GM19452 (cell line): ENCODE data around the gene WDR6.

ENCODE experiments used
- ATAC-seq: cut with Tn5 transposase; IDR thresholded peaks from one replicate; pipeline ENCODE4 v1.9.1; 2021; ENCODE audit not compliant: unreplicated experiment

Gene WDR6

DNA sequence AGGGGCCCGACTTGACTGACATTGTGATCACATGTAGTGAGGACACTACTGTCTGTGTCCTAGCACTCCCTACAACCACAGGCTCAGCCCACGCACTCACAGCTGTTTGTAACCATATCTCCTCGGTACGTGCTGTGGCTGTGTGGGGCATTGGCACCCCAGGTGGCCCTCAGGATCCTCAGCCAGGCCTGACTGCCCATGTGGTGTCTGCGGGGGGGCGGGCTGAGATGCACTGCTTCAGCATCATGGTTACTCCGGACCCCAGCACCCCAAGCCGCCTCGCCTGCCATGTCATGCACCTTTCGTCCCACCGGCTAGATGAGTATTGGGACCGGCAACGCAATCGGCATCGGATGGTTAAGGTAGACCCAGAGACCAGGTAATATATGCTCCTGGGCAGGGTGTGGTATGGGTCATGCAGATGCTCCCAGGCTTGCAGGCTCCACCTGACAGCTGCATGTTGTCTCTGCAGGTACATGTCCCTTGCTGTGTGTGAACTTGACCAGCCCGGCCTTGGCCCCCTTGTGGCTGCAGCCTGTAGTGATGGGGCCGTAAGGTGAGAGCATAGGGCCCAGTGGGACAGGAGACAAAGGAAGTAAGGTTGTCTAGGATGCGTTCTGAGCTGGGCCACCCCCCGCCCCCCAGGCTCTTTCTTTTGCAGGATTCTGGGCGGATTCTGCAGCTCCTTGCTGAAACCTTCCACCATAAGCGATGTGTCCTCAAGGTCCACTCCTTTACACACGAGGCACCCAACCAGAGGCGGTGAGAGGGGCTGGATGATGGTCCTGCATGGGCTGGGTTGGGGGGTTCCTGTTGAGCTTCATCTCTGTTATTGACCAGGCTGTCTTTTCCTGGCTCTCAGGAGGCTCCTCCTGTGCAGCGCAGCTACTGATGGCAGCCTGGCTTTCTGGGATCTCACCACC is 6.8 kb downstream of the WDR6 start:
- ATAC-seq, result no peak

DNA sequence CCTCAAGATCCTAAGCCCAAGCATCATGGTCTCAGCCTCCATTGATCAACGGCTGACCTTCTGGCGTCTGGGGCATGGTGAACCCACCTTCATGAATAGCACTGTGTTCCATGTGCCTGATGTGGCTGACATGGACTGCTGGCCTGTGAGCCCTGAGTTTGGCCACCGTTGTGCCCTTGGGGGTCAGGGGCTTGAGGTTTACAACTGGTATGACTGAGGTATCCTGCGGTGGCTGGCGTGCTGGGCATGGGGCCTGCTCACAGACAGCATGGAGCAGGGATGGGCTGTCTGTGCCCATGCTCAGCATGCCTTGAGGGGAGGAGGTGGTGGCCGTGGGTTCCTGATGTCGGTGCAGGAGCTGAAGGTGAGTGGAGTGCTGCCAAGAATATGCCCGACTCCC is 7.9 kb downstream of the WDR6 start:
- no peak for ATAC-seq

GRCh38 chr3:49015765-49016164 is 8.6 kb downstream of the WDR6 start:
- ATAC-seq, result no peak

DNA sequence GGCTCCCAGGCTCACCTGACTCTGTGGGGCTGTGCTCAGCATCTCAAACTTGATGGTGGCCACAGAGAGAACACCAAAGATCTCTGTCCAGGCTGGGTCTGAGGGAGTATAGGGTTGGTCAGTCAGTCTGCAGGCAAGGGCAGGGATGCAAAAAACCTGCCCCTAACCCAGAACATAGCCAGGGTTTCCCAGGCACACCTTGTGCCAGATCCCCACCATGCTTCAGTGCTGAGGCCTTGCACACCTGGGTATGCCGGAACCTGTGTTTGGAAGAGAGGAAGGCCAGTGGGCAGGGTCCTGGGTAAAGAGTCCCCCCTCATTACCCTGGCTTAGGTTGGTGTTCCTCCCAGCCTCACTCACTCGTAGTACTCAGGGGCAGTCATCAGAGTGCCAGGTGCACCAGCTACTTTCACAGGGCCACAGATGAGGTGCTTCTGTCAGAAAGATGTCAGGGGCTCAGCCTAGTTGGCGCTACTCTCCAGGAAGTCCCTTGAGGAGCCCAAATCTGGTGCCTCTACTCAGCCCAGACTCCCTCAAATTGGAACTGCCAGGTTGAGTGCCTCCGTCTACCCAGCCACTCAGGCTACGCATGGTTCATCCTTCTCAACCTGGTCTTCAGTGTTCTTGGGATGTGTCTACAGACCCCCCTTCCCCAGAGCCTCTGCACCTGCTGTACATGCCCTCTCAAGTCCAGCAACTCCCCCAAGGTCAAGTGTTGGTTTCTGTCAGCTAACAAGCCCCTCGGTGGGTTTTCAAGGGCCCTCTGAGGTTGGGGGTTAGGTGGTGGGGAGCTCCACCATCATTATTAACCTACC is 9.4 kb downstream of the WDR6 start:
- ATAC-seq, result no peak

GRCh38 chr3:49017229-49017970 is 10.2 kb downstream of the WDR6 start:
- ATAC-seq, result no peak

GRCh38 chr3:49017971-49018706 is 10.9 kb downstream of the WDR6 start, which contains the start of gene DALRD3:
Gene DALRD3, minus strand, starts transcription at chr3:49018580. Its CDS starts 16 bp downstream, at chr3:49018564.
- ATAC-seq, result no peak

DNA sequence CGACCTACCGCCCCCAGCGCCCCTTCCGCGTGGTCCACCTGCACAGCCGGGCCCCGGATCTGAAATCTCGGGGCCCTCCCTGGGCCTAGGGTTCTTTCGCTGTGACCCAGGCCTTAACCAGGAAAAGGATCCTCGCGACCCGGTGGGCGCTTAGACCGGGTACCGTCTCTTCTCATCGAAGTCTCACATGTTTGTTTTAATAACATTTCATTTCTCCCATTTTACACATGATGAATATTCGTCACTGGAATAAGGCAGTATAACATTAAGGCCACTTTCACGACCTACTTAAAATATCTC is 11.5 kb downstream of the WDR6 start:
- ATAC-seq, result no peak

DNA sequence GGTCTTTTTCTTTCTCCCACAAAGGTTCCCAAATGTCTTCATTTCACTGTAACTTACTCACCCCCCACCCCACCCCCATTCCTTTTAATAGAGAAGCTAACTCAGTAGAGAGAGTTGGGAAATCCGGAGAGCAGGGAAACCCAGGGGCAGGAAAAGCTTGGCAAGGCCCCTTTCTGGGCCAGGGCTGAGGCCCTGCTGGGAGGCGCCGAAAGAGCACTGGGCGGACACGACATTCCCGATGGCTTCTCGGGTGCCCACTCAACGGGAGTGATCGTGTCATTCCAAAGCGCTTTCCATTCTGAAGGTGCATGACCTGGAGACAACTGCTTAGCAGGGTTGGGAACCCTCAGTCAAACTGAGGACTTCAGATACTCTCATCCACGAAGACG is 12.7 kb downstream of the WDR6 start:
- ATAC-seq, result no peak

DNA sequence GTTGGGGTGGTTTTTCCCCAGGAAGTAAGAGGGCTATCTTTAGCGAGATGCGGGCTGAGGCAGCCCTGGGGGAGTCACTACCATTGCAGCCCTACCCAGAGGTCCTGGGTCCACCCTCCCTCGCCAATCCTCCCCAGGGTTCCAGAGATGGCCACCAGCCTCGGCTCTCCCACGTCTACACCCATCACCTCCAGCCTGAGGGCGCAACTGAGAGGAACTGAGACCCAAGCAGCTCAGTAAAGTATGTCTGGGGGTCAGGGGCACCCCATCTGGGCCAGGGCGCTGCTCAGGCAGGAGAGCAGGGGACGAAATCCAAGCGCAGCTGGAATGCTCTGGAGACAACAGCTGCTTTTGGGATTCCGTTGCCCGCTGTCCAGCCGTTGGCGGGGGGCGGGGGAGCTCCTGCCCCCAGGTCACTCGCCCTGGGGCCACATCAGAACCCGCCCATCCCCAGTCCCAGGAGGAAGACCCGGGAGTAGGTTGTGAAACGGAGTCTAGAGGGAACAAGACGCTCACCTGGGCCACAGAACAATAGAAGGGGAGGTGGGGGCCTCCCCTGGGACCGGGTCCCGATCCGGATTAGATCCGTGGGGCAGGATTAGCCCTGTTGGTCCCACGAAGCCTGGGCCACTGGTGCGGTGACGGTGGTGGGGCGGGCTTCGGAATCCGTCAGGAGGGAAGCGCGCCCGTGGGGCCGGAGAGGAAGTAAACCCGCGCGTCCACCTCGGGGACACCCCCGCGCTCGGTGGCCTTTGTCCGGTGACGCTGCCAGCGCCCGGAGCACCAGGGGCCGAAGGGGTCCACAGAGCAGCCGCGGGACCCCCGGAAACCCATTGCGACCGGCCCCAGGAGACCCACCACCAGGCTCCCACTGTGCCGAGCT is 13.4 kb downstream of the WDR6 start:
- ATAC-seq, result peak; percentile 1

- peak; percentile 52 for ATAC-seq
These were observed 14.1 kb downstream of the WDR6 start for GRCh38 chr3:49021213-49021812.

GRCh38 chr3:49021813-49022687 is 14.9 kb downstream of the WDR6 start, which contains the start of gene NDUFAF3:
Gene NDUFAF3, plus strand, starts transcription at chr3:49022121. Its CDS starts 24 bp downstream, at chr3:49022145.
- ATAC-seq, result peak; percentile 50

- no peak for ATAC-seq
These were observed 15.5 kb downstream of the WDR6 start for GRCh38 chr3:49022688-49023171.

DNA sequence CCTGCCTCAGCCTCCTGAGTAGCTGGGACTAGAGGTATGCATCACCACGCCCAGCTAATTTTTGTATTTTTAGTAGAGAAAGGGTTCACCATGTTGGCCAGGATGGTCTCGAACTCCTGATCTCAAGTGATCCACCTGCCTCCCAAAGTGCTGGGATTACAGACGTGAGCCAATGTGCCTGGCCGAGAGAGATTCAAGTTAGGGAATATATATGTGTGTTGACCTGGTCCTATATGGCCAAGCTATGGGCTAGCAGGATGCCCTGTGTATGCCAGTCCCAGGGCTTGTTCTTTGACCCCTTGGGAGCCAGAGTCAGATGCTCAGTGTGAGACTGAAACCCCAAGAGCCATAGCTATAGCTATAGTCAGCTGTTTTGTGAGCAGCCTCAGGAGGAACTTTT is 16.6 kb downstream of the WDR6 start:
- no peak for ATAC-seq

GRCh38 chr3:49024449-49024848 is 17.3 kb downstream of the WDR6 start:
- no peak for ATAC-seq

- ATAC-seq, result no peak
These were observed 18.0 kb downstream of the WDR6 start for GRCh38 chr3:49025005-49025792.

- ATAC-seq, result no peak
These were observed 18.8 kb downstream of the WDR6 start for GRCh38 chr3:49025793-49026520.

- ATAC-seq, result no peak
These were observed 19.3 kb downstream of the WDR6 start for GRCh38 chr3:49026536-49026935.
